Measurements from ENCODE around the gene KRT82.
"Not testable (repeated sequence)": the region's sequence is repeated elsewhere in the genome, so short reads cannot be mapped to it uniquely, and the experiment has no call there.

The KRT82 gene

GRCh38 chr12:52405922-52406385, at the start of gene KRT82:
KRT82 (minus strand) TSS chr12:52406335; CDS start chr12:52406277, 58 bp downstream.
- DNase-seq, result no peak

- no peak for DNase-seq
Observed at GRCh38 chr12:52455821-52456220, 49.7 kb upstream of the KRT82 start.

- DNase-seq, result no peak
Observed at GRCh38 chr12:52454411-52455201, 48.5 kb upstream of the KRT82 start.

GRCh38 chr12:52452101-52452500, 46.0 kb upstream of the KRT82 start, which contains the start of gene KRT6B:
KRT6B (minus strand) TSS chr12:52452146; CDS start chr12:52452078, 68 bp downstream.
- DNase-seq, result no peak

GRCh38 chr12:52448228-52448627, 42.1 kb upstream of the KRT82 start:
- no peak for DNase-seq

GRCh38 chr12:52447196-52447595, 41.1 kb upstream of the KRT82 start:
- DNase-seq, result not testable (repeated sequence)

GRCh38 chr12:52446367-52447045, 40.4 kb upstream of the KRT82 start:
- no peak for DNase-seq

- DNase-seq, result no peak
Observed at GRCh38 chr12:52445876-52446275, 39.7 kb upstream of the KRT82 start.

- DNase-seq, result no peak
Observed at GRCh38 chr12:52444647-52445595, 38.8 kb upstream of the KRT82 start.

GRCh38 chr12:52443966-52444365, 37.8 kb upstream of the KRT82 start:
- DNase-seq, result no peak

- DNase-seq, result no peak
Observed at GRCh38 chr12:52442600-52443061, 36.5 kb upstream of the KRT82 start.

- no peak for DNase-seq
Observed at GRCh38 chr12:52441320-52441911, 35.3 kb upstream of the KRT82 start.

GRCh38 chr12:52440821-52441319, 34.7 kb upstream of the KRT82 start:
- DNase-seq, result no peak

- DNase-seq, result no peak
Observed at GRCh38 chr12:52439845-52440244, 33.7 kb upstream of the KRT82 start.

GRCh38 chr12:52439420-52439819, 33.3 kb upstream of the KRT82 start:
- no peak for DNase-seq

GRCh38 chr12:52438305-52439301, 32.5 kb upstream of the KRT82 start:
- DNase-seq, result no peak

- no peak for DNase-seq
Observed at GRCh38 chr12:52437508-52437907, 31.4 kb upstream of the KRT82 start.

- no peak for DNase-seq
Observed at GRCh38 chr12:52436828-52437474, 30.8 kb upstream of the KRT82 start.

GRCh38 chr12:52436000-52436827, 30.1 kb upstream of the KRT82 start:
- DNase-seq, result no peak

- DNase-seq, result no peak
Observed at GRCh38 chr12:52435659-52435999, 29.5 kb upstream of the KRT82 start.

Measured in NCI-H446 treated with DMSO at 0.1 percent for 48 hours (cell line).